SK-N-MC (cell line): ENCODE results near the gene RLF.

Source experiments
- EZH2 ChIP-seq: fragments of 200-600 bp; sonication (generic); IDR thresholded peaks from one replicate; pipeline ENCODE4 v1.6.1; 2017; ENCODE audit warnings: antibody characterized with exemption
- FOXP2 ChIP-seq: optimal IDR thresholded peaks from 2 replicates; pipeline ENCODE3; 2011; ENCODE audit warnings: mild to moderate bottlenecking, moderate library complexity; ENCODE audit not compliant: insufficient read depth; ENCODE audit errors: extremely low read length, control extremely low read depth
- POLR2AphosphoS5 ChIP-seq: IDR thresholded peaks from 2 replicates; pipeline ENCODE4 v1.6.1; 2012; ENCODE audit warnings: mild to moderate bottlenecking, low read depth, low read length, borderline replicate concordance

- TF ChIP-seq POLR2AphosphoS5 (no peak), EZH2 (no peak), FOXP2 (no peak)
Measured at GRCh38 chr1:40270152-40270834, 109.1 kb downstream of the RLF start.
